GM23338 (cell line): ENCODE measurements around the gene APBA1. TPM values are rescaled to one million over a fixed set of nuclear protein-coding genes. Genes with fewer than 3 reads are reported as not detected.

Experiments
- ATAC-seq: fragments of 200-7000 bp; cut with Tn5 transposase; 3 replicates; pipeline ENCODE4 v1.9.1; 2020
- DNase-seq: peaks from one replicate; pipeline ENCODE4 v3.0.0-alpha.2; 2015; ENCODE audit warnings: low spot score
- H2AFZ ChIP-seq: fragments of 200-600 bp; sonication (generic); 2 replicates; pipeline ENCODE4 v1.8.0; 2016; ENCODE audit warnings: antibody characterized with exemption, mild to moderate bottlenecking, moderate library complexity
- H3F3A ChIP-seq: fragments of 200-600 bp; sonication (generic); replicated peaks from 2 replicates; pipeline ENCODE4 v1.8.0; 2017; ENCODE audit warnings: antibody characterized with exemption, mixed run types, low read depth
- H3K27ac ChIP-seq: fragments of 200-600 bp; sonication (generic); 2 replicates; pipeline ENCODE4 v1.6.1; 2016; ENCODE audit warnings: low read depth
- H3K27me3 ChIP-seq: fragments of 200-600 bp; sonication (generic); 2 replicates; pipeline ENCODE4 v1.8.0; 2016; ENCODE audit warnings: mild to moderate bottlenecking, mixed run types, moderate library complexity; ENCODE audit not compliant: insufficient read depth
- H3K36me3 ChIP-seq: fragments of 200-600 bp; sonication (generic); 2 replicates; pipeline ENCODE4 v1.8.0; 2016; ENCODE audit warnings: mild to moderate bottlenecking; ENCODE audit not compliant: insufficient read depth
- H3K4me1 ChIP-seq: fragments of 200-600 bp; sonication (generic); 2 replicates; pipeline ENCODE4 v1.8.0; 2016; ENCODE audit warnings: mild to moderate bottlenecking, moderate library complexity; ENCODE audit not compliant: insufficient read depth
- H3K4me2 ChIP-seq: fragments of 200-600 bp; sonication (generic); 2 replicates; pipeline ENCODE4 v1.7.1; 2017; ENCODE audit warnings: mixed run types
- H3K4me3 ChIP-seq: fragments of 200-600 bp; sonication (generic); 2 replicates; pipeline ENCODE4 v1.6.1; 2016; ENCODE audit warnings: mixed run types
- H3K79me2 ChIP-seq: fragments of 200-600 bp; sonication (generic); replicated peaks from 2 replicates; pipeline ENCODE4 v1.8.0; 2017; ENCODE audit warnings: mild to moderate bottlenecking; ENCODE audit not compliant: insufficient read depth
- H3K9me2 ChIP-seq: fragments of 200-600 bp; sonication (generic); 2 replicates; pipeline ENCODE4 v1.8.0; 2017; ENCODE audit not compliant: insufficient read depth
- H4K20me1 ChIP-seq: fragments of 200-600 bp; sonication (generic); replicated peaks from 2 replicates; pipeline ENCODE4 v1.8.0; 2017; ENCODE audit warnings: mild to moderate bottlenecking; ENCODE audit not compliant: insufficient read depth
- H3K27ac Mint-ChIP-seq: 2 replicates; pipeline ENCODE4 v1.8.0; 2020; ENCODE audit warnings: inconsistent platforms, mild to moderate bottlenecking, moderate library complexity, mixed read lengths
- H3K27me3 Mint-ChIP-seq: 3 replicates; pipeline ENCODE4 v1.8.0; 2022; ENCODE audit warnings: low read depth, mild to moderate bottlenecking, moderate library complexity, mixed read lengths, inconsistent platforms; ENCODE audit not compliant: insufficient read depth, poor library complexity
- H3K36me3 Mint-ChIP-seq: 3 replicates; pipeline ENCODE4 v1.8.0; 2021; ENCODE audit warnings: low read depth, mild to moderate bottlenecking, inconsistent platforms, moderate library complexity, mixed read lengths
- H3K4me1 Mint-ChIP-seq: 3 replicates; pipeline ENCODE4 v1.8.0; 2020; ENCODE audit warnings: mild to moderate bottlenecking, inconsistent platforms, mixed read lengths
- H3K4me3 Mint-ChIP-seq: 3 replicates; pipeline ENCODE4 v1.8.0; 2021; ENCODE audit warnings: moderate library complexity, mild to moderate bottlenecking, inconsistent platforms, mixed read lengths
- H3K9me3 Mint-ChIP-seq: 3 replicates; pipeline ENCODE4 v1.8.0; 2020; ENCODE audit warnings: moderate library complexity, mild to moderate bottlenecking, inconsistent platforms, mixed read lengths
- CREB1 ChIP-seq: fragments of 250-450 bp; sonication (Bioruptor Pico); IDR thresholded peaks from 2 replicates; pipeline ENCODE4 v1.5.0; 2020; ENCODE audit warnings: low read depth, mild to moderate bottlenecking, moderate library complexity
- EZH2 ChIP-seq: fragments of 200-600 bp; sonication (generic); IDR thresholded peaks from one replicate; pipeline ENCODE4 v1.8.0; 2017; ENCODE audit warnings: antibody characterized with exemption, mild to moderate bottlenecking, low read depth; ENCODE audit not compliant: unreplicated experiment
- EZH2phosphoT487 ChIP-seq: fragments of 200-600 bp; sonication (generic); IDR thresholded peaks from one replicate; pipeline ENCODE4 v1.8.1; 2018; ENCODE audit warnings: antibody characterized with exemption; ENCODE audit not compliant: unreplicated experiment
- JUNB ChIP-seq: IDR thresholded peaks from one replicate; pipeline ENCODE4 v1.6.1; 2016; ENCODE audit warnings: antibody characterized with exemption; ENCODE audit not compliant: unreplicated experiment
- NANOG ChIP-seq: IDR thresholded peaks from 2 replicates; pipeline ENCODE4 v1.6.1; 2016; ENCODE audit warnings: antibody characterized with exemption, borderline replicate concordance
- POLR2AphosphoS5 ChIP-seq: IDR thresholded peaks from 2 replicates; pipeline ENCODE4 v1.6.1; 2016; ENCODE audit warnings: antibody characterized with exemption, low read depth
- STAT1 ChIP-seq: IDR thresholded peaks from one replicate; pipeline ENCODE4 v1.6.1; 2016; ENCODE audit warnings: antibody characterized with exemption; ENCODE audit not compliant: unreplicated experiment
- ZNF114 ChIP-seq: fragments of 250-450 bp; sonication (Bioruptor Pico); IDR thresholded peaks from 2 replicates; pipeline ENCODE4 v1.5.0; 2020; ENCODE audit warnings: mild to moderate bottlenecking, moderate library complexity
- ZNF331 ChIP-seq: fragments of 250-450 bp; sonication (Bioruptor Pico); IDR thresholded peaks from 2 replicates; pipeline ENCODE4 v1.5.0; 2020; ENCODE audit warnings: low read depth, mild to moderate bottlenecking, moderate library complexity
- polyA plus RNA-seq: library from polyadenylated mRNA; unstranded; fragments of >200 nt; fragmentation: Nextera tagmentation; extraction: Ambion mirVana; gene quantifications from 2 replicates; pipeline ENCODE4 v1.2.1, GENCODE V29; 2016
- total RNA-seq: library from RNA; depleted of rRNA; stranded (reverse); fragments of >200 nt; shearing (Covaris generic); gene quantifications from 2 replicates; pipeline ENCODE4 v1.2.3, GENCODE V29; 2014
- TF ChIP-seq, protein P1 (sequence below), 2 experiments: fragments of 200-600 bp in 1 of 2; sonication (generic) in 1 of 2; conservative IDR thresholded peaks; 2 replicates each; pipeline versions ENCODE4 v1.5.1 to v1.6.1; 2016 to 2017; ENCODE audit warnings: antibody characterized with exemption in 2 of 2, low read depth in 2 of 2, mild to moderate bottlenecking in 2 of 2, moderate library complexity in 1 of 2
- TF ChIP-seq, protein P2 (sequence below): IDR thresholded peaks from one replicate; pipeline ENCODE4 v1.6.1; 2018; ENCODE audit warnings: antibody characterized with exemption; ENCODE audit not compliant: unreplicated experiment
- TF ChIP-seq, protein P3 (sequence below): IDR thresholded peaks from 2 replicates; pipeline ENCODE4 v1.6.1; 2016; ENCODE audit warnings: antibody characterized with exemption
- TF ChIP-seq, protein P4 (sequence below): fragments of 250-450 bp; sonication (Bioruptor Pico); IDR thresholded peaks from 2 replicates; pipeline ENCODE4 v1.5.0; 2020; ENCODE audit warnings: mild to moderate bottlenecking, moderate library complexity

Gene APBA1
- total and polyA plus RNA-seq, 2 experiments from 2014 or later: 0.26 to 1.0 TPM

DNA sequence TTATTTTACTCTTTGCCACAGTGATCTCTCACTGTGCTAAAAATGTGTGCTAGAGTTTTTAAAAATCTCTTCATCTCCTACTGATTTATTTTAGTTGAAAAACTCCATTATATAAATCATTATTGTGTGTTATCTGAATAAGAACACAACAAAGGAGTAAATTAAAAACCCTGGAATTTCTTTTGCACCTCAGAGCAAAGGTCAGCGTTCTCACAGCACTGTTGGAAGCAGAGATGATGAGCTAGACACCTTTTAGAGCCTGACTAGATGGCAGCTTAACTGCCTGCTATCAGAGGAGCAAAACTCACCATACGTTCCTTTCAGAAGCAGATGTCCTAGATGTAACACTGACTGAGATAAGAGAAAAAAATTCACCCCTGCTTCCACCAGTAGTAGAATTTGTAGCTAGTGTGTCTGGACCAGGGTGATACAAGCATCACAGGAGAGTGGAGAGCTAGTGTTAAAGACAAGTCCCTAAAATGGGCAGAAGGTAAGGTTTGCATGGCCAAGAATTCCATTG, 200.0 kb downstream of the APBA1 start (continued):
- TF ChIP-seq, protein P1, sequence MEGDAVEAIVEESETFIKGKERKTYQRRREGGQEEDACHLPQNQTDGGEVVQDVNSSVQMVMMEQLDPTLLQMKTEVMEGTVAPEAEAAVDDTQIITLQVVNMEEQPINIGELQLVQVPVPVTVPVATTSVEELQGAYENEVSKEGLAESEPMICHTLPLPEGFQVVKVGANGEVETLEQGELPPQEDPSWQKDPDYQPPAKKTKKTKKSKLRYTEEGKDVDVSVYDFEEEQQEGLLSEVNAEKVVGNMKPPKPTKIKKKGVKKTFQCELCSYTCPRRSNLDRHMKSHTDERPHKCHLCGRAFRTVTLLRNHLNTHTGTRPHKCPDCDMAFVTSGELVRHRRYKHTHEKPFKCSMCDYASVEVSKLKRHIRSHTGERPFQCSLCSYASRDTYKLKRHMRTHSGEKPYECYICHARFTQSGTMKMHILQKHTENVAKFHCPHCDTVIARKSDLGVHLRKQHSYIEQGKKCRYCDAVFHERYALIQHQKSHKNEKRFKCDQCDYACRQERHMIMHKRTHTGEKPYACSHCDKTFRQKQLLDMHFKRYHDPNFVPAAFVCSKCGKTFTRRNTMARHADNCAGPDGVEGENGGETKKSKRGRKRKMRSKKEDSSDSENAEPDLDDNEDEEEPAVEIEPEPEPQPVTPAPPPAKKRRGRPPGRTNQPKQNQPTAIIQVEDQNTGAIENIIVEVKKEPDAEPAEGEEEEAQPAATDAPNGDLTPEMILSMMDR (conservative IDR thresholded peaks at IDR 0.05; ENCODE audit: low read depth in 2 of 2): no peak
- TF ChIP-seq ZNF331 (CRISPR knock-in tag) (no peak), JUNB (no peak), EZH2phosphoT487 (no peak), STAT1 (no peak), ZNF114 (CRISPR knock-in tag) (no peak)
- TF ChIP-seq, protein P2, sequence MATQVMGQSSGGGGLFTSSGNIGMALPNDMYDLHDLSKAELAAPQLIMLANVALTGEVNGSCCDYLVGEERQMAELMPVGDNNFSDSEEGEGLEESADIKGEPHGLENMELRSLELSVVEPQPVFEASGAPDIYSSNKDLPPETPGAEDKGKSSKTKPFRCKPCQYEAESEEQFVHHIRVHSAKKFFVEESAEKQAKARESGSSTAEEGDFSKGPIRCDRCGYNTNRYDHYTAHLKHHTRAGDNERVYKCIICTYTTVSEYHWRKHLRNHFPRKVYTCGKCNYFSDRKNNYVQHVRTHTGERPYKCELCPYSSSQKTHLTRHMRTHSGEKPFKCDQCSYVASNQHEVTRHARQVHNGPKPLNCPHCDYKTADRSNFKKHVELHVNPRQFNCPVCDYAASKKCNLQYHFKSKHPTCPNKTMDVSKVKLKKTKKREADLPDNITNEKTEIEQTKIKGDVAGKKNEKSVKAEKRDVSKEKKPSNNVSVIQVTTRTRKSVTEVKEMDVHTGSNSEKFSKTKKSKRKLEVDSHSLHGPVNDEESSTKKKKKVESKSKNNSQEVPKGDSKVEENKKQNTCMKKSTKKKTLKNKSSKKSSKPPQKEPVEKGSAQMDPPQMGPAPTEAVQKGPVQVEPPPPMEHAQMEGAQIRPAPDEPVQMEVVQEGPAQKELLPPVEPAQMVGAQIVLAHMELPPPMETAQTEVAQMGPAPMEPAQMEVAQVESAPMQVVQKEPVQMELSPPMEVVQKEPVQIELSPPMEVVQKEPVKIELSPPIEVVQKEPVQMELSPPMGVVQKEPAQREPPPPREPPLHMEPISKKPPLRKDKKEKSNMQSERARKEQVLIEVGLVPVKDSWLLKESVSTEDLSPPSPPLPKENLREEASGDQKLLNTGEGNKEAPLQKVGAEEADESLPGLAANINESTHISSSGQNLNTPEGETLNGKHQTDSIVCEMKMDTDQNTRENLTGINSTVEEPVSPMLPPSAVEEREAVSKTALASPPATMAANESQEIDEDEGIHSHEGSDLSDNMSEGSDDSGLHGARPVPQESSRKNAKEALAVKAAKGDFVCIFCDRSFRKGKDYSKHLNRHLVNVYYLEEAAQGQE: no peak

DNA sequence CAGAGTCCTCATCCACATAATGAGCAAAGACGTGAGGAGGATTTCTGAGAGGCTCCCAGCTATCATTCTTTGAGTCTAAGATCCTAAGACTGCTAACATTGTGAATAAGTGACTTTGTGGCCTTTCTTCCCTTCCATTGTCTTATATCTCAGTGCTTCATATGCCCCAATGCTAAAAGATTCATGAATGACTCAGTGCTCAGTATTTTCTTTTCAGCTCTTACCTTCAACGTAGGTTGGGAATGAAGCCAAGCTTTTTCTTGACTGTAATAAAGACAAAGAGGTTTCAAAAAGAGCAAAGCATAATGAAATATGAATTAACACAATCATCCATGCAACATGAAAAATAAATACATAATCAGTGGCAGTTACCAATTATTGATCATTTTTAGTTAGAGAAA, 200.7 kb downstream of the APBA1 start:
- Histone ChIP-seq H3F3A (no peaks in the 10 kb centered on the region), H3K27ac (no peak overlapping the region), H3K9me2 (no peaks in the 10 kb centered on the region), H3K27me3 (no peaks in the 10 kb centered on the region), H3K4me1 (no peaks in the 10 kb centered on the region), H4K20me1 (no peaks in the 10 kb centered on the region), H3K4me2 (no peak overlapping the region), H3K36me3 (no peaks in the 10 kb centered on the region), H3K4me3 (no peak overlapping the region), H3K79me2 (no peaks in the 10 kb centered on the region), H2AFZ (no peak overlapping the region)
- no peak overlapping the region for H3K4me3 Mint-ChIP-seq
- ATAC-seq (no peak), DNase-seq (no peak)
- H3K4me1 Mint-ChIP-seq: peaks cover 16% of the 10 kb centered on the region
- peaks cover 4% of the 10 kb centered on the region; the same call in 2 of the 3 replicates for H3K9me3 Mint-ChIP-seq
- peaks cover 7% of the 10 kb centered on the region for H3K27me3 Mint-ChIP-seq
- H3K36me3 Mint-ChIP-seq: peaks cover 4% of the 10 kb centered on the region
- H3K27ac Mint-ChIP-seq: no peak overlapping the region
- TF ChIP-seq EZH2 (no peak), JUNB (no peak), ZNF331 (CRISPR knock-in tag) (no peak), CREB1 (CRISPR knock-in tag) (no peak), NANOG (no peak), ZNF114 (CRISPR knock-in tag) (no peak), POLR2AphosphoS5 (no peak), EZH2phosphoT487 (no peak), STAT1 (no peak)
- TF ChIP-seq, protein P3, sequence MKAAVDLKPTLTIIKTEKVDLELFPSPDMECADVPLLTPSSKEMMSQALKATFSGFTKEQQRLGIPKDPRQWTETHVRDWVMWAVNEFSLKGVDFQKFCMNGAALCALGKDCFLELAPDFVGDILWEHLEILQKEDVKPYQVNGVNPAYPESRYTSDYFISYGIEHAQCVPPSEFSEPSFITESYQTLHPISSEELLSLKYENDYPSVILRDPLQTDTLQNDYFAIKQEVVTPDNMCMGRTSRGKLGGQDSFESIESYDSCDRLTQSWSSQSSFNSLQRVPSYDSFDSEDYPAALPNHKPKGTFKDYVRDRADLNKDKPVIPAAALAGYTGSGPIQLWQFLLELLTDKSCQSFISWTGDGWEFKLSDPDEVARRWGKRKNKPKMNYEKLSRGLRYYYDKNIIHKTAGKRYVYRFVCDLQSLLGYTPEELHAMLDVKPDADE: no peak
- TF ChIP-seq, protein P4, sequence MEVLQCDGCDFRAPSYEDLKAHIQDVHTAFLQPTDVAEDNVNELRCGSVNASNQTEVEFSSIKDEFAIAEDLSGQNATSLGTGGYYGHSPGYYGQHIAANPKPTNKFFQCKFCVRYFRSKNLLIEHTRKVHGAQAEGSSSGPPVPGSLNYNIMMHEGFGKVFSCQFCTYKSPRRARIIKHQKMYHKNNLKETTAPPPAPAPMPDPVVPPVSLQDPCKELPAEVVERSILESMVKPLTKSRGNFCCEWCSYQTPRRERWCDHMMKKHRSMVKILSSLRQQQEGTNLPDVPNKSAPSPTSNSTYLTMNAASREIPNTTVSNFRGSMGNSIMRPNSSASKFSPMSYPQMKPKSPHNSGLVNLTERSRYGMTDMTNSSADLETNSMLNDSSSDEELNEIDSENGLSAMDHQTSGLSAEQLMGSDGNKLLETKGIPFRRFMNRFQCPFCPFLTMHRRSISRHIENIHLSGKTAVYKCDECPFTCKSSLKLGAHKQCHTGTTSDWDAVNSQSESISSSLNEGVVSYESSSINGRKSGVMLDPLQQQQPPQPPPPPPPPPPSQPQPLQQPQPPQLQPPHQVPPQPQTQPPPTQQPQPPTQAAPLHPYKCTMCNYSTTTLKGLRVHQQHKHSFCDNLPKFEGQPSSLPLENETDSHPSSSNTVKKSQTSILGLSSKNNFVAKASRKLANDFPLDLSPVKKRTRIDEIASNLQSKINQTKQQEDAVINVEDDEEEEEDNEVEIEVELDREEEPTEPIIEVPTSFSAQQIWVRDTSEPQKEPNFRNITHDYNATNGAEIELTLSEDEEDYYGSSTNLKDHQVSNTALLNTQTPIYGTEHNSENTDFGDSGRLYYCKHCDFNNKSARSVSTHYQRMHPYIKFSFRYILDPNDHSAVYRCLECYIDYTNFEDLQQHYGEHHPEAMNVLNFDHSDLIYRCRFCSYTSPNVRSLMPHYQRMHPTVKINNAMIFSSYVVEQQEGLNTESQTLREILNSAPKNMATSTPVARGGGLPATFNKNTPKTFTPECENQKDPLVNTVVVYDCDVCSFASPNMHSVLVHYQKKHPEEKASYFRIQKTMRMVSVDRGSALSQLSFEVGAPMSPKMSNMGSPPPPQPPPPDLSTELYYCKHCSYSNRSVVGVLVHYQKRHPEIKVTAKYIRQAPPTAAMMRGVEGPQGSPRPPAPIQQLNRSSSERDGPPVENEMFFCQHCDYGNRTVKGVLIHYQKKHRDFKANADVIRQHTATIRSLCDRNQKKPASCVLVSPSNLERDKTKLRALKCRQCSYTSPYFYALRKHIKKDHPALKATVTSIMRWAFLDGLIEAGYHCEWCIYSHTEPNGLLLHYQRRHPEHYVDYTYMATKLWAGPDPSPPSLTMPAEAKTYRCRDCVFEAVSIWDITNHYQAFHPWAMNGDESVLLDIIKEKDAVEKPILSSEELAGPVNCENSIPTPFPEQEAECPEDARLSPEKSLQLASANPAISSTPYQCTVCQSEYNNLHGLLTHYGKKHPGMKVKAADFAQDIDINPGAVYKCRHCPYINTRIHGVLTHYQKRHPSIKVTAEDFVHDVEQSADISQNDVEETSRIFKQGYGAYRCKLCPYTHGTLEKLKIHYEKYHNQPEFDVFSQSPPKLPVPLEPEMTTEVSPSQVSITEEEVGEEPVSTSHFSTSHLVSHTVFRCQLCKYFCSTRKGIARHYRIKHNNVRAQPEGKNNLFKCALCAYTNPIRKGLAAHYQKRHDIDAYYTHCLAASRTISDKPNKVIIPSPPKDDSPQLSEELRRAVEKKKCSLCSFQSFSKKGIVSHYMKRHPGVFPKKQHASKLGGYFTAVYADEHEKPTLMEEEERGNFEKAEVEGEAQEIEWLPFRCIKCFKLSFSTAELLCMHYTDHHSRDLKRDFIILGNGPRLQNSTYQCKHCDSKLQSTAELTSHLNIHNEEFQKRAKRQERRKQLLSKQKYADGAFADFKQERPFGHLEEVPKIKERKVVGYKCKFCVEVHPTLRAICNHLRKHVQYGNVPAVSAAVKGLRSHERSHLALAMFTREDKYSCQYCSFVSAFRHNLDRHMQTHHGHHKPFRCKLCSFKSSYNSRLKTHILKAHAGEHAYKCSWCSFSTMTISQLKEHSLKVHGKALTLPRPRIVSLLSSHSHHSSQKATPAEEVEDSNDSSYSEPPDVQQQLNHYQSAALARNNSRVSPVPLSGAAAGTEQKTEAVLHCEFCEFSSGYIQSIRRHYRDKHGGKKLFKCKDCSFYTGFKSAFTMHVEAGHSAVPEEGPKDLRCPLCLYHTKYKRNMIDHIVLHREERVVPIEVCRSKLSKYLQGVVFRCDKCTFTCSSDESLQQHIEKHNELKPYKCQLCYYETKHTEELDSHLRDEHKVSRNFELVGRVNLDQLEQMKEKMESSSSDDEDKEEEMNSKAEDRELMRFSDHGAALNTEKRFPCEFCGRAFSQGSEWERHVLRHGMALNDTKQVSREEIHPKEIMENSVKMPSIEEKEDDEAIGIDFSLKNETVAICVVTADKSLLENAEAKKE: no peak
